SK-N-SH (cell line): ENCODE data around the gene INPP5J. TPM values are rescaled to one million over a fixed set of nuclear protein-coding genes. Genes with fewer than 3 reads are reported as not detected.

Source experiments
- CTCF ChIA-PET: fragments of 300-600, 350-600 bp; formaldehyde crosslinking; extraction: SDS; loops from one replicate; lab custom pipeline; 2021; lab: Yijun Ruan, JAX
- POLR2A ChIA-PET: fragments of 350-600 bp; sonication (Branson Sonifier 250); formaldehyde crosslinking; extraction: SDS; loops from one replicate; lab custom pipeline; 2020; ENCODE audit warnings: antibody characterized with exemption, inconsistent platforms; lab: Yijun Ruan, JAX
- DNase-seq: peaks from one replicate; pipeline ENCODE4 v3.0.0; 2012
- H2AFZ ChIP-seq: fragments of 200-600 bp; sonication (generic); 2 replicates; pipeline ENCODE4 v1.8.1; 2016; ENCODE audit warnings: antibody characterized with exemption, mild to moderate bottlenecking, low read depth
- H3F3A ChIP-seq: fragments of 200-600 bp; sonication (generic); replicated peaks from 2 replicates; pipeline ENCODE3; 2016; ENCODE audit warnings: antibody characterized with exemption, mild to moderate bottlenecking; ENCODE audit not compliant: insufficient read depth
- H3K27ac ChIP-seq, 2 experiments: fragments of 200-500 bp in 1 of 2; fragments of 200-600 bp in 1 of 2; sonication (Bioruptor generic) in 1 of 2; sonication (generic), shearing (Covaris generic) in 1 of 2; 2 replicates each; pipeline versions ENCODE4 v1.5.1 to v1.6.1; 2014 to 2016; ENCODE audit warnings: low read depth in 2 of 2, inconsistent platforms in 1 of 2, low read length in 1 of 2, mild to moderate bottlenecking in 1 of 2, mixed read lengths in 1 of 2
- H3K27me3 ChIP-seq: fragments of 200-600 bp; sonication (generic), shearing (Covaris generic); 2 replicates; pipeline ENCODE4 v1.6.1; 2016; ENCODE audit warnings: mixed run types; ENCODE audit not compliant: insufficient read depth
- H3K36me3 ChIP-seq, 2 experiments: fragments of 200-500 bp in 1 of 2; fragments of 200-600 bp in 1 of 2; sonication (Bioruptor generic) in 1 of 2; sonication (generic) in 1 of 2; replicated peaks in 1 of 2; 2 replicates each; pipeline versions ENCODE3 to v1.5.1; 2014 to 2016; ENCODE audit warnings: low read length in 1 of 2, mild to moderate bottlenecking in 1 of 2; ENCODE audit not compliant: insufficient read depth in 2 of 2, control insufficient read depth in 1 of 2
- H3K4me1 ChIP-seq, 2 experiments: fragments of 200-500 bp in 1 of 2; fragments of 200-600 bp in 1 of 2; sonication (Bioruptor generic) in 1 of 2; sonication (generic), shearing (Covaris generic) in 1 of 2; 2 replicates each; pipeline versions ENCODE4 v1.5.1 to v1.6.1; 2014 to 2016; ENCODE audit warnings: low read depth in 1 of 2, low read length in 1 of 2, mixed run types in 1 of 2; ENCODE audit not compliant: insufficient read depth in 2 of 2, control insufficient read depth in 1 of 2
- H3K4me2 ChIP-seq: fragments of 200-600 bp; sonication (generic), shearing (Covaris generic); 2 replicates; pipeline ENCODE4 v1.6.1; 2017; ENCODE audit warnings: mixed run types
- H3K4me3 ChIP-seq, 2 experiments: fragments of 200-500 bp in 1 of 2; fragments of 200-600 bp in 1 of 2; sonication (Bioruptor generic) in 1 of 2; sonication (generic), shearing (Covaris generic) in 1 of 2; 2 replicates each; pipeline versions ENCODE4 v1.5.1 to v1.8.1; 2014 to 2016; ENCODE audit warnings: low read depth in 2 of 2, inconsistent platforms in 1 of 2, low read length in 1 of 2, mild to moderate bottlenecking in 1 of 2, mixed read lengths in 1 of 2, moderate library complexity in 1 of 2
- H3K79me2 ChIP-seq: fragments of 200-600 bp; sonication (generic); 2 replicates; pipeline ENCODE4 v1.8.1; 2017; ENCODE audit warnings: mild to moderate bottlenecking; ENCODE audit not compliant: insufficient read depth
- H3K9ac ChIP-seq: fragments of 200-600 bp; sonication (generic); 2 replicates; pipeline ENCODE4 v1.6.1; 2017; ENCODE audit warnings: mixed run types
- H3K9me2 ChIP-seq: fragments of 200-600 bp; sonication (generic); 2 replicates; pipeline ENCODE4 v1.6.1; 2017; ENCODE audit warnings: mixed run types
- H3K9me3 ChIP-seq: fragments of 200-600 bp; sonication (generic); 2 replicates; pipeline ENCODE4 v1.6.1; 2017; ENCODE audit warnings: mixed run types, mild to moderate bottlenecking, moderate library complexity
- H4K20me1 ChIP-seq: fragments of 200-600 bp; sonication (generic); 2 replicates; pipeline ENCODE4 v1.6.1; 2017; ENCODE audit warnings: mild to moderate bottlenecking, mixed run types; ENCODE audit not compliant: insufficient read depth
- EZH2phosphoT487 ChIP-seq: fragments of 200-600 bp; sonication (generic); IDR thresholded peaks from 2 replicates; pipeline ENCODE4 v1.6.1; 2017; ENCODE audit warnings: low read depth, mixed run types, mild to moderate bottlenecking, antibody characterized with exemption, moderate library complexity, borderline replicate concordance
- FOSL2 ChIP-seq: IDR thresholded peaks from 2 replicates; pipeline ENCODE4 v1.4.0; 2012; ENCODE audit warnings: low read depth, mild to moderate bottlenecking, moderate library complexity, borderline replicate concordance
- GABPA ChIP-seq: IDR thresholded peaks from 2 replicates; pipeline ENCODE4 v1.4.0; 2012; ENCODE audit warnings: low read depth, mild to moderate bottlenecking
- MAX ChIP-seq: IDR thresholded peaks from 2 replicates; pipeline ENCODE4 v1.4.0; 2012; ENCODE audit warnings: low read depth
- MEF2A ChIP-seq: IDR thresholded peaks from 2 replicates; pipeline ENCODE4 v1.4.0; 2012; ENCODE audit warnings: low read depth, borderline replicate concordance
- NFIC ChIP-seq: IDR thresholded peaks from 2 replicates; pipeline ENCODE4 v1.4.0; 2012; ENCODE audit warnings: borderline replicate concordance
- POLR2AphosphoS5 ChIP-seq: IDR thresholded peaks from 2 replicates; pipeline ENCODE4 v1.6.1; 2012; ENCODE audit warnings: low read depth, low read length
- RCOR1 ChIP-seq: fragments of 150-350 bp; IDR thresholded peaks from 2 replicates; pipeline ENCODE4 v1.6.1; 2017; ENCODE audit warnings: antibody characterized with exemption, low read length
- SMC3 ChIP-seq: IDR thresholded peaks from 2 replicates; pipeline ENCODE4 v1.6.1; 2012; ENCODE audit warnings: low read depth, low read length, improper control_type of control experiment
- TCF12 ChIP-seq: IDR thresholded peaks from 2 replicates; pipeline ENCODE4 v1.4.0; 2012
- USF2 ChIP-seq: fragments of 150-350 bp; IDR thresholded peaks from 2 replicates; pipeline ENCODE4 v1.6.1; 2017; ENCODE audit warnings: antibody characterized with exemption, low read length, low read depth, borderline replicate concordance
- YY1 ChIP-seq: IDR thresholded peaks from 2 replicates; pipeline ENCODE4 v1.4.0; 2012; ENCODE audit warnings: low read depth, mild to moderate bottlenecking
- ZBTB33 ChIP-seq: IDR thresholded peaks from 2 replicates; pipeline ENCODE4 v1.4.0; 2012; ENCODE audit warnings: low read depth, borderline replicate concordance
- WGBS: methylation state at CpG from one replicate; pipeline ENCODE4 v1.1.6; 2017; ENCODE audit warnings: low lambda C conversion rate; 5-methylcytosine and 5-hydroxymethylcytosine counted together
- polyA plus RNA-seq, 3 experiments: library from polyadenylated mRNA; depleted of rRNA; stranded (reverse); fragments of >200 nt; gene quantifications; 2 replicates each; pipeline ENCODE4 v1.2.3, GENCODE V29; 2012
- TF ChIP-seq, protein P1 (sequence below): fragments of 200-600 bp; sonication (generic); IDR thresholded peaks from 2 replicates; pipeline ENCODE4 v1.6.1; 2017; ENCODE audit warnings: antibody characterized with exemption, mild to moderate bottlenecking, moderate library complexity

Gene INPP5J
- polyA plus RNA-seq, 1 of the 3 experiments (the other 2 are of a cell fraction), result 3.2 TPM

GRCh38 chr22:31120642-31121041 is 2.1 kb upstream of the INPP5J start:
- WGBS, result 100% methylated on average over 1 of the region's 1 CpG
- H3K36me3 ChIP-seq, result no peaks in the 10 kb centered on the region
- no peak overlapping the region for H2AFZ ChIP-seq
- no peak for TF ChIP-seq NFIC
- no peak for TF ChIP-seq FOSL2
- TF ChIP-seq RCOR1, result no peak
- TF ChIP-seq EZH2phosphoT487, result no peak
- TF ChIP-seq MAX, result no peak
- TF ChIP-seq TCF12, result no peak
- TF ChIP-seq GABPA, result no peak
- TF ChIP-seq YY1, result no peak
- TF ChIP-seq ZBTB33, result no peak
- no peak for TF ChIP-seq SMC3
- TF ChIP-seq, protein P1, sequence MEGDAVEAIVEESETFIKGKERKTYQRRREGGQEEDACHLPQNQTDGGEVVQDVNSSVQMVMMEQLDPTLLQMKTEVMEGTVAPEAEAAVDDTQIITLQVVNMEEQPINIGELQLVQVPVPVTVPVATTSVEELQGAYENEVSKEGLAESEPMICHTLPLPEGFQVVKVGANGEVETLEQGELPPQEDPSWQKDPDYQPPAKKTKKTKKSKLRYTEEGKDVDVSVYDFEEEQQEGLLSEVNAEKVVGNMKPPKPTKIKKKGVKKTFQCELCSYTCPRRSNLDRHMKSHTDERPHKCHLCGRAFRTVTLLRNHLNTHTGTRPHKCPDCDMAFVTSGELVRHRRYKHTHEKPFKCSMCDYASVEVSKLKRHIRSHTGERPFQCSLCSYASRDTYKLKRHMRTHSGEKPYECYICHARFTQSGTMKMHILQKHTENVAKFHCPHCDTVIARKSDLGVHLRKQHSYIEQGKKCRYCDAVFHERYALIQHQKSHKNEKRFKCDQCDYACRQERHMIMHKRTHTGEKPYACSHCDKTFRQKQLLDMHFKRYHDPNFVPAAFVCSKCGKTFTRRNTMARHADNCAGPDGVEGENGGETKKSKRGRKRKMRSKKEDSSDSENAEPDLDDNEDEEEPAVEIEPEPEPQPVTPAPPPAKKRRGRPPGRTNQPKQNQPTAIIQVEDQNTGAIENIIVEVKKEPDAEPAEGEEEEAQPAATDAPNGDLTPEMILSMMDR, result no peak
- TF ChIP-seq POLR2AphosphoS5, result no peak
- TF ChIP-seq MEF2A, result no peak
- TF ChIP-seq USF2, result no peak
- no peaks in the 10 kb centered on the region for H3K79me2 ChIP-seq
- no peak overlapping the region for H3K9ac ChIP-seq
- no peaks in the 10 kb centered on the region for H3K27me3 ChIP-seq
- POLR2A ChIA-PET, result no interaction called here
- CTCF ChIA-PET, result interaction anchor here (1.0 to 8.2 kb wide), 3 partner anchors 12 to 36 kb away, joined by 3 to 52 read pairs (median 7); partner anchors contain the start of gene SELENOM
- no peak for DNase-seq
- no peak overlapping the region for H3K4me3 ChIP-seq
- H3K27ac ChIP-seq, result no peak overlapping the region
- peaks cover 0 to 38% of the 10 kb centered on the region in 2 experiments; a peak in 1 of 4 replicates for H3K4me1 ChIP-seq
- no peaks in the 10 kb centered on the region for H3F3A ChIP-seq
- no peaks in the 10 kb centered on the region for H4K20me1 ChIP-seq
- H3K9me3 ChIP-seq, result no peaks in the 10 kb centered on the region
- H3K4me2 ChIP-seq, result no peak overlapping the region
- H3K9me2 ChIP-seq, result no peaks in the 10 kb centered on the region
